GM21717 (cell line): ENCODE data around the gene CSNK2B.
A peak's percentile ranks its signal among the peaks of the same experiment; 100 is the strongest.
"Not testable (repeated sequence)": the region's sequence is repeated elsewhere in the genome, so short reads cannot be mapped to it uniquely, and the experiment has no call there.

Experiments
- ATAC-seq: cut with Tn5 transposase; IDR thresholded peaks from one replicate; pipeline ENCODE4 v1.9.1; 2021; ENCODE audit warnings: mild to moderate bottlenecking, moderate library complexity; ENCODE audit not compliant: unreplicated experiment

Gene CSNK2B

DNA sequence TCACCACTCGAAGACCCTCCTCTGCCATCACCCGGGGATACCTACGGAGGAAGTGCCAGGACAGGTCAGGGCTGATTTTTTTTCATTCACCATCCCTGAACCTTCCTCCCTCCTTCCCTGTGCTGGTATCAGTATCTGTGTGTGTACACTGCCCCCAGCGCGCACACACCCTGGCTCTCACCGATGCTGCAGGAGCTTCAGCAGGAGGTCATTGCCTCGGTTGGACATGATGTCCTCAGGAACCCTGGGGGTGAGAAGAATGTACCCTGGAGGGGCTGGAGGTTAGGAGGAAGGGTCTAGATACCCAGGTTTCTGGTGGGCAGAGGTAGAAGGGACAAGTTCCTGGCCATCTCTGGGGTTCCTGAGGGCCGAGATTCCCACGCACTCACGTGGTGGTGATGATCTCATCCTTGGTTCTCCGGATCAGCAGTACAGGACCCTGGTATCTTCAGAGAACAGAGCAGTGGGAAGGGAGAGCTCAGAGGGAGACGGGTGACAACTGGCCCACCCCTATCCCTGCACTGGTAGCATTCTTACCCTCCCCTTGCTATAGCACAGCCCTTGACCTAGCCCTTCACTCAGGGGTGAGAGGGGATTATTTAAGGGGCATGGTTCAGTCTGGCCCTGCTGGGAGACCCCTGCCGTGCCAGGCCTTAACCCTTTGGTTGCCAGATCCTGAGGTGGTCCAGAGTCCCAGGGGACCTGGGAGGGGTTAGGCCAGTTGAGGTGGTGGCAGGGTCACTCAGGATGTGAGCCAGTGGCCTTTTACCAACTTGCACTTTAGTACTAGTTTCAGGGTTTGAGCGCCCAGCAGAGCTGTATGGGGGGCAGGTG, 22.2 kb downstream of the CSNK2B start:
- ATAC-seq = no peak

DNA sequence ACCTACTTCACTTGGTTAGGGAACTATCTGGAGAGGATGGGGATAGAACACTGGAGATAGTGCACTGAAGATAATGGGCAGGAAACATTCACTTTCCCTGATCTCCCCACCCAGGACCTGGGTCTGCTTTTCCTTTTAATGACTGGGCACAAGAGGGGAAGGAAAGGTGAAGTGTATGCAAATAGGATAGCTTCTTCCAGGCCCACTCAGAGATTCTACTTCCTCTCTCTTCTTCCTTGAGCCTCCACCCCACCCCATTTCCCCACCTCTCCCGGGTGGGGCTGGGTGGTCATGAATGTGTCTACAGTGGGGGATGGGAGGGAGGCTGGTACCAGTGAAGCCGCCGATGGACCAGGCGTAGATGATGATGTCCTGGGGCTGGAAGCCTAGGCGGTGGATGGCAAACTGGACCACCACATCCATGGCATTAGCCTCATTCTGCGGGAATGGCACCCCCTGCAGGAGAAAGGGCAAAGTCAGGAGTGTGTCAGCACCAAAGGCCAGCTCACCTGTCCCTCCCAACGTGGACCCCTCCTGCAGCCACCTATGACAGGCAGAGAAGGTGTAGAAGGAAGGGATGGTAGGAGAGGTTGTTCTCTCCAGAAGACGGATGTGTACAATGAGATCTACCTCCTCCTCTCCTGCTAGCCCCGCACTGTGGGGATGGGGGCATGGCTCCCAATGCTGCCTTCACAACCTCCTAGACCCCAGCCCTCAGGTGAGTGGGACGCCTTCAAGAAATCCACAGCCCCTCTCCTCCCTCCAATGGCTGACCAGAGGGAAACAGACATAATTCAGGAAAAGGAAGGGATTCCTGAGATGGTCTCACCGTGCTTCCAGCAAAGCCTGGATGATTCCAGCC, 23.6 kb downstream of the CSNK2B start:
- no peak for ATAC-seq

DNA sequence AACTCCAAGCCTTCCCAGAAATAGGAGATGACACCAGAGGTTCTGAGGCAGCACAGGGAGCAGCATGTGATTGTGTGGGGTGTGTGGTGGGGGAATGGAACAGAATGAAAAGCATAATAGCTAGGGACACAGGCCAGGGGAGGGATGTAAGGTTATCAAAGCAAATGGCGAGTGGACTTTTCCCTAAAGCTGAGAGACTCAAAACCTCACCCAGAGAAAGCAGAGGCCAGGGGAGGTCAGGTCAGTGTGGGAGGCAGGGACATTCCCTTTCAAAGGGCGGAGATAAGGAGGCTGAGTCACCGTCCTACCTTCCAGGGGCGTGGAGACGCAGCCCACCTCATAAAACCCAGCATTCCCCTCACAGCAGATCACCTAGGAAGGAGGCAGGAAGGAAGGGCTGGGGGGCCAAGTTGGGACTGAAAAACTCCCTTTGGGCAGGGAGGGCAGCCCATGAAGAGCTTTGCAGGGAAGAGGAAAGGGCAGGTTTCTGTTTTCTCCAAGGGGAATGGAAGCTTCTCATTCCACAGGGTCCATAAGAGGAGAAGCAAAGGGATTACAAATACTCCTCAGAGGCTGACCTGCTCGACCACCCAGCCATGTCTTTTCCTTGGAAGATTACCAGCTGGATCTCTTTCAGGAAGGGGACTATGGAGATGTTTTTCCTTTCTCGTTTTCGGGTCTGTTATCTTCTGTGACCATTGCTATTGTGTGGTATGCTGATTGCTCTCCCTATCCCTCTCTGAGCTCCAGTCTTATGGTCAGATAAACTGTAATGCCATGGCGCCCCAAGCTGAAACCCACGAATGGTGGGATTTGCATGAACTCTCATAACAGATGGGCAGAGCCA, 24.6 kb downstream of the CSNK2B start:
- ATAC-seq = no peak

DNA sequence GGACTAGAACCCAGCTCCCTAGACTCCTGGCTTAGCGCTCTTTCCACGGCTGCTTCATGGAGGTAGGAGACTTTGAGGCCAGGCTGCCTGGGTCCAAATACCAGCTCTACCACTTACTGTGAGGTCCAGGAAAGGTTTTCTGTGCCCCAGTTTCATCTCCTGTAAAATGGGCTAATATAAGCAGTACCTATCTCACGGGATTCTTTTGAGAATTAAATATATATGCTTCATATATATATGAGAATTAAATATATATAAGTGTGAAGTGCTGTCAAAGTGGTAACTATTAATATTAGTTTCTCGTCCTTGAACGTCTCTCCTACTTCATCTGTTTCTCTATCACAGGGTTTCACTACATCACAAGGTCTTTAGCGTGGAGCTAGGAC, 25.2 kb downstream of the CSNK2B start:
- no peak for ATAC-seq

DNA sequence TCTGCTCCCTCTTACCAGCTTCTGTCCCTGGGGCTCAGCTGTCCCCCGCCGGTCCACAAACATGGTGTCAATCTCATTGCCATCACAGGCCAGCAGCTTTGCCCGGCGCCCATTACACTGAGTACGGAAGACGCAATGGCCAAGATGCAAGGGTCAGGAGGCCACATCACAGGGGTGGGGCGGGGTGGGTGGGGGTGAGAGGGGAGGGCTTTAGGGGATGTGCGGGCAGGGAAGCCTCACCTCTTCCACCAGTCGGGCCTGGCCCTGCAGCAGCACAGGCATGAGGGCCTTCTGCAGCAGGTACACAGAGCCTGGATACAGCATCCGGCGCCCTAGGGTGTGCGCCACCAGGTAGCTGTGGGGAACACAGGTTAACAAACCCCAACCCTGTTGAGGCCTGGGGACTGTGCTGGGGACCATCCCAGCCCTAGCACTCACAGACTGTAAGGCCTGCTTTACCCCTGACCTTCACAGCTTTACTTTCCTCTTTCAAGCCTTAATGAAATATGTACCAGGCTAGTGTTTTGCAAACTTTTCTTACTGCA, 25.8 kb downstream of the CSNK2B start:
- no peak for ATAC-seq

DNA sequence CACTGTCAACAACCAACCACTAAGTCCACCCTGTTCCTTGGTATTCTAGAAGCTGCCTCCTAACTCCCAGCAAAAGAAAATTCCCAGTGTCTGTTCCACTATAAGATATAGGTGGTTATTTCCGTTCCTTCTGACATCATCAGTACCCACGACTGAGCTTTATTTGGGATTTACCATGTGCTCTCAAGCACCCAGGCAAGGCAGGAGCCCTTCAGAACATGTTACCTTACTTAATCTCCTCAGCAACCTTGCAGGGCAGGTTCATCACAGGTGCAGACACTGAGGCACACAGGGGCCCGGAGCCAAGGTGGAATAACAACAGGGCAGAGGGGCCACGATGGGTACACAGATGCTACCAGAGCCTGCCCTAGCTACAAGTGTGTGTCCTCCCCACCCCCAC, 26.5 kb downstream of the CSNK2B start:
- no peak for ATAC-seq

DNA sequence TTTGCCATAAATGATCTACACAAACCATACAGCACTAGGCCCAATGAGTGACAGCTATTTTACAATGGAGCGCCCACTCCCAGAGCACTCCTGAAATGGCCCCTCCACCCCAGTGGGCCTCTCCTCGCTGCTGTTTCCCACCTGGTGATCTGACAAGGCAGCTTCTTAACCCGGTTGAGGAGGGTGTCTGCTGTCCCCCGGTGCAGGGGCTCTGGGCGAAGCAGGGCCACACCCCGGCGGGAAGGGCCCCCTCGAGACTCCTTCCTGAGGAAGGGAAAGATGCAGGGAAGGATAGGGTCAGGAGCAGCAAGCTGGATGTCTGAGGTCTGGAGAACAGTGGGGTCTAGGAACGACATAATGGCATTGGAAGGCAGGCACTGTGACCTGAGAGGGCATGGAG, 27.0 kb downstream of the CSNK2B start:
- ATAC-seq = no peak

DNA sequence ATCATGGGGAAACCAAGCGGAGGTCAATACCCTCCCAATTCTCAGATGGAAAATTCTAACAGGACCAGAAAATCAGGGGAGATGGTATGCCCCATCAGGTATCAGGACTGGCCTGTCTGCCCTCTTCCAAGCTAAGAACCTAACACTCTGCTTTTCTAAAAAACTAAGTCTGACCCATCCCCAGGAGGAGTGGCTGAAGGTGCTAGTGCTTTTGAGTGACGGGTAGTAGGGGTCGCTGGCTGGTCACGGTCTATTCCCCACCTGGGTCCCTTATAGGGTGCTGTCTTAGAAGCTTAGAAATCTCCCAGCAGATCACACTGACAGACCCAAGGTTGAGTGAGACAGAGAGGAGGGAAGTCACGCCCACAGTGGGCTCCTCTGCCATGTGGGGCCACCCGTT, 27.7 kb downstream of the CSNK2B start:
- ATAC-seq = no peak

DNA sequence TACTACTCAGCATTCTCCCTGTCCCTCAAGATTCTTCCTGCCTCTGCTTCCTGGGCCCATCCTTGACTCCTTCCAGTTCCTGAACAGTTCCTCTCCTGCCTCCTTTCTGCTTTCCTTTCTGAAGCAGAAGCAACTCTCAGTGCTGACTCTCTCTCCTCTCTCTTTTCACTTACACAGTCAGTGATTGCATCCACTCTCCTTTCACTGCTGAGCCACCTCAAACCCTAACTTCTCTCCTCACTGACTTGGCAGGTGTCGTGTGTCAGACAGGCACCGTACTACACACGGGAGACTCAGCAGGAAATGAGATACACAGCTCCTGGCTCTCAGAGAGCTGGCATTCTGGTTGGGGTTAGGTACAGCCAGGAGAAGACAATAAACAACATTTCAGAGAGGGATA, 31.7 kb downstream of the CSNK2B start:
- no peak for ATAC-seq

DNA sequence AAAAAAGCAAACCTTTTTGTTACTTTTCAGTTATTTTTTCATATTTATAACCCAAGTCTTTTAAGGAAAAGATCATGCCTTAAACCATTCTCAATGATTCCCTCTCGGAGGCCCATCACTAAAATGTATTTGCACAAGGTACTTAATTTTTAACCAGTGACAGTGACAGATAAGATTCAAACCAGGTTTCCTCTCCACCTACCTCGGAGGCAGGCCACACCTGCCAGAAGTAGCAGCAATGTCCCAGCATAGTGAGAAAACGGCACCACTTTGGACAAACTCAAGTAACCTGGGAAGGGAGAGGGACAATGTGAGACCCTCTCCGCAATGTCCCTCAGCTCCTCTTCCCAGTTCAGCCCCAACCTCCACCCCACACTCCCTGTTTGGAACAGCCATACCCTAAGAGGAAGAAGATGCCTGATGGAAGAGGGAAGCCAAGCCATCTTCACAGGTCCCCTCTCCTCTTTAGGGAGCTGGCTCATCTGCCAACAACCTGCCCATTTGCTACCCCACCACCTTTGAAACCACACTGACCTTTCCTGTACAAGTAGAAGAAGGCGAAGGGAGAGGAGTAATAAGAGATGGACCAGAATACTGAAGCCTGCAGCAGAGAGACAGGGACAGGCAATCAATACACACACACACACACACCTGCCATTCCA, 35.0 kb downstream of the CSNK2B start:
- ATAC-seq = no peak

DNA sequence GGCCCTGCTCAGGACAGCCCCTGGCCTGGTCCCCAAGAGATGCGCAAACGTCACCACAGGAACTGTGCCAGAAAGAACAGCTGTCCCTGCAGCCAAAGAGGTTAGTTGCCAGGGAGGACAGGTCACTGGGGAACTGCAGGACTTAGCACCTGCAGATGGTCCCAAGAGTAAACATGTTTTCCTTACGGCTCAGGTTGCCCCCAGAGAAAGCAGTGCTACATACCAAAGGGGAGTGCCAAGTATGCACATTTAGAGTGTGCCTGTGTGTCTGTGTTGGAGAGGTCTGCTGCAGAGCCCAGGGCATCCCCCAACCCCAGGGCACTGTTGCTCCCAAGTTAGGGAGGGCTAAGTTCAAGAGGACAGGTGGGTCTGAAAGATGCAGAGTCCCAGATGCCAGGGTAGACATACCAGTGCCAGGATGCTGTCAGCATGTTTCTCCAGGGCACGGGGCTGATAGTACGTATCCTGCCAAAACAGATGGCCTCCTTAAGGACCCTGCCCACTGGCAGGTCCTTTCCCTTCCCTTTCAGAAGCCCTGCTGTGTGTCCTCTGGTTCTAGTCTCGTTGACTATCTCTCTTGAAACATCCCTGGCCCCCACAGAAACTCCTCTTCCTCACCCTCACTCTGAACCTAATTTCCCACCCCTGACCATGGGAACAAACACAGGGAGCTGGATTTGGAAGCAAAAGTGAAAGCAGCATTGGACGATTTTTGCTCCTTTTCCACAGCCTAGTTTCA, 36.0 kb downstream of the CSNK2B start:
- ATAC-seq = no peak

DNA sequence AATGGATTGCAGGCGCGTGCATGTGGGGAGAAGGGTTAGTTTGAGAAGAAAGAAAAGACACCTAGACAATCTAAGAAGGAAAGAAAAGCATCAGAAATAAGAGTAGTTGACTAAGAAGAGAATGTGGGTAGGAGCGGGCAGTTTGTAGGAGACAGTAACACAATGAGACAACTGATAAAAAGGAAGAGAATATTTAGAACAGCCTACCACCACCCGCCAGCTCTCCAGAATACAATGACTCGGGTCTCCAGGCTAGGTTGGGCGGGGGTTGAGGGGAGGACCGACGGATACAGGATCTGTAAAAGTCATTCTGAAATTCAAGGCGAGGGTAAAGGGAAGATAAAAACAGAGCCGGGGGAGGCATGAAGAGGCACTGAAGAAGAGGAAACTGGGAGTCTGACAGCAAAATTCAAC, 36.5 kb downstream of the CSNK2B start:
- no peak for ATAC-seq

DNA sequence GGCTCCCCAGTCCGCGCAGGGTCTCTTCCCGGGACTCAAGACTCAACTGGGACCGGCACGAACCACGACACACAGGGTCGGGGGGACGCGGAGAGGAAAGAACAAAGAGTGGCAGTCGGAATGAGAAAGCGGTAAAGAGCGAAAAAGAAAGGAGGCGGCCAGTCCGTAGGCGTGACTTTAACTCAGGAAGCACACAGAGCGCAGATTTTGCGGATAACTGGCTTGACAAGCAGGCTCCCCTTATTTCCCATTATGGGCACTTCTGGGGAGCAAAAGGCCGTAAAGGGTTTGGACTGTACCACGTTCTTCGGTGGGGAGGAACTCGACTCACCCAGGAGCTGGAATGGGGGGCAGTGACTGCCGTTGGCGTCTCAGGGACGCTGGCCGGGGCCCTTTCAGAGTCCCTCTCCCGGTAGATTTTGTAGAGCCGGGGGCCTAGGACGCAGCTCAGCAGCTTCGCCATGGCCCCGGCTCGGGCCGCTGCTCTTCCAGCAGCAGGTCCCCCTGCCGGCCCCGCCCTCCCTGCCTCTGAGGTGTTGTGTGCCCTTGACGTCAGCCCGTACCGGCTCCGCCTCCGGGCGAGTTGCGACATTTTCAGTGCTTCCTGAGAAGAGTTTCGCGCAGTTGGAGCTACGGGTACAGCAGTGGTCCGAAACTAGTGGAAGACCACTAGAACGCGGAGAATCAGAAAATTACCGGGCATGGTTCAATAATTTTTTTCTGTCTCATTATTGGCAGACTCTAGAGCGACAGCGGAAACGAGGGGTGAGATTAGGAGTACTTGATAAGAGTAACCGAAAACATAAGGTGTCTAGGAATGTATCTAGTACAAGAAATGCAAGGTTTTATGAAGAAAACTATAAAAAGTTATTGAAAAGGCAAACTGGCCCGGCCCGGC, 37.2 kb downstream of the CSNK2B start, which contains the start of gene ABHD16A:
ABHD16A (minus strand) TSS at position 506 of the 898 bp plus-strand sequence; CDS start at position 463, 43 bp downstream.
- peak; percentile 73 for ATAC-seq

DNA sequence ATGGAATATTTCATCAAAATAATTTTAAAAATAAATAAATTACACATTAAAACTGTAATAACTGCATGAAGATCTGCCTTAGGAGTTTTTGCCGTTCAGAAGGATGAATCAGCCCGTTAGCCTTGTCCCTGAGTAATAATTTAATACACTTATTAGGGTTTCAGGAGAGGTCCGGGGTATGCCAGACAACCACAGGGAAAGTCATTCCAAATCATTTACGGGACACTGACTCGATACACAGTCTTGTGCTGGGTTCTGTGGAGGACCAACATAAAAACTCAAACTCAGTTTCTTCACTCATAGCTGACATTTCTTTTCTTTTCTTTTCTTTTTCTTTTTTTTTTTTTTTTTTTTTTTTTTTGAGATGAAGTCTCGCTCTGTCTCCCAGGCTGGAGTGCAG, 40.1 kb downstream of the CSNK2B start:
- ATAC-seq = no peak

DNA sequence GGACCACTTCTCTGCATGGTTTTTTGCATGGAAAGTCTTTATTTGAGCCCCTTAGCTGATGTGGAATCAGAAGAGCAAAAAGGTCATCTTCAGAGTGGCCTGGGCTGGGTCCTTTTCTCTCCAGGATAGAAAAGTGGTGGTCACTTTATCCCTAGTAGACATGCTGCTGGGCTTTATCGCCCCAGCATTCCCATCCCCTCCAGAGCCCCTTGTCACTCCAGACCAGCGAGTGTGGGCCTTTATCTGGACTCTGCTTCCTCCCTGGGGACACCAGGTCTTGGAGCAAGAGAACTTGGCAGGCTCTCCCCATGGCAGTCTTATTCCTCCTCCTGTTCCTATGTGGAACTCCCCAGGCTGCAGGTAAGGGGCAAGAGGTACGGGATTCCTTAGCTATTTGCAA, 40.7 kb downstream of the CSNK2B start, which contains the start of gene LY6G6F:
LY6G6F (plus strand) TSS at position 268 of the 400 bp plus-strand sequence; CDS start at position 309, 41 bp downstream.
- no peak for ATAC-seq

DNA sequence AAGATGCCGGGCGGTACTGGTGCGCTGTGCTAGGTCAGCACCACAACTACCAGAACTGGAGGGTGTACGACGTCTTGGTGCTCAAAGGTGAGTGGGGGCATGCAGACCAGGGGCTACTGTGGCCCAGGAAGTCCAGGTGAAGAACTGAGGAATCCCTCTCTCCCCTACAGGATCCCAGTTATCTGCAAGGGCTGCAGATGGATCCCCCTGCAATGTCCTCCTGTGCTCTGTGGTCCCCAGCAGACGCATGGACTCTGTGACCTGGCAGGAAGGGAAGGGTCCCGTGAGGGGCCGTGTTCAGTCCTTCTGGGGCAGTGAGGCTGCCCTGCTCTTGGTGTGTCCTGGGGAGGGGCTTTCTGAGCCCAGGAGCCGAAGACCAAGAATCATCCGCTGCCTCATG, 41.8 kb downstream of the CSNK2B start:
- no peak for ATAC-seq

DNA sequence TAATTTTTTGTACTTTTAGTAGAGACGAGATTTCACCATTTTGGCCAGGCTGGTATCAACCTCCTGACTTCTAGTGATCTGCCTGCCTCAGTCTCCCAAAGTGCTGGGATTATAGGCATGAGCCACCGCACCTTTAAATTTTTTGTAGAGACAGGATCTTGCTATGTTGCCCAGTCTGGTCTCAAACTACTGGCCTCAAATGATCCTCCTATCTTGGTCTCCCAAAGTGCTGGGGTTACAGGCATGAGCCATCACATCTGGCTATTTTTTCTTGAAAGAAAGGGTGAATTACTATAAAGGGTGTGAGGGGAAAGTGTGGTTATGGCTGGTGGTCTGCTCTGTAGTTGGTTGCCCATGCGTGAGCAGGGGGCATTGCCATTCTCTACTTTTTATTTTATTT, 42.3 kb downstream of the CSNK2B start:
- no peak for ATAC-seq

DNA sequence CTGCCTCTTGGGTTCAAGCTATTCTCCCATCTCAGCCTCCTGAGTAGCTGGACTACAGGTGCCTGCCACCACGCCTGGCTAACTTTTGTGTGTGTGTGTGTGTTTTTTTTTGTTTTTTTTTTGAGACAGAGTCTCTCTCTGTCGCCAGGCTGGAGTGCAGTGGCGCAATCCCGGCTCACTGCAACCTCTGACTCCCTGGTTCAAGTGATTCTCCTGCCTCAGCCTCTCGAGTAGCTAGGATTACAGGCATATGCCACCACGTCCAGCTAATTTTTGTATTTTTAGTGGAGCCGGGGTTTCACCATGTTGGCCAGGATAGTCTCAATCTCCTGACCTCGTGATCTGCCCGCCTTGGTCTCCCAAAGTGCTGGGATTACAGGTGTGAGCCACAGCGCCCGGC, 43.3 kb downstream of the CSNK2B start:
- not testable (repeated sequence) for ATAC-seq
